BJ (cell line): ENCODE measurements around the gene IRX4. TPM values are rescaled to one million over a fixed set of nuclear protein-coding genes. Genes with fewer than 3 reads are reported as not detected.
"Not testable (repeated sequence)": the region's sequence is repeated elsewhere in the genome, so short reads cannot be mapped to it uniquely, and the experiment has no call there.

Source experiments
- CTCF ChIA-PET: fragments of 350-600 bp; formaldehyde crosslinking; extraction: SDS; loops from one replicate; lab custom pipeline; 2021; ENCODE audit warnings: antibody characterized with exemption, inconsistent platforms; lab: Yijun Ruan, JAX
- POLR2A ChIA-PET: fragments of 300-600 bp; sonication (Branson Sonifier 250); formaldehyde crosslinking; extraction: SDS; loops from one replicate; lab custom pipeline; 2021; ENCODE audit warnings: antibody characterized with exemption; lab: Charles Lee
- DNase-seq: peaks from one replicate; pipeline ENCODE4 v3.0.0-alpha.2; 2011; ENCODE audit warnings: low read depth
- H3K27me3 ChIP-seq: 2 replicates; pipeline ENCODE4 v1.6.0; 2011; ENCODE audit warnings: low read length; ENCODE audit not compliant: control insufficient read depth, insufficient read depth
- H3K36me3 ChIP-seq: 2 replicates; pipeline ENCODE4 v1.5.1; 2011; ENCODE audit warnings: low read length; ENCODE audit not compliant: control insufficient read depth, insufficient read depth
- H3K4me3 ChIP-seq: 2 replicates; pipeline ENCODE4 v1.5.1; 2011; ENCODE audit warnings: low read depth, mild to moderate bottlenecking, control low read depth, low read length
- CTCF ChIP-seq: IDR thresholded peaks from 2 replicates; pipeline ENCODE4 v1.5.1; 2011; ENCODE audit warnings: low read depth, mild to moderate bottlenecking, control low read depth, inconsistent platforms, low read length, moderate library complexity; ENCODE audit not compliant: insufficient read depth
- polyA plus RNA-seq: library from polyadenylated mRNA; depleted of rRNA; stranded (reverse); fragments of >200 nt; gene quantifications from 2 replicates; pipeline ENCODE4 v1.2.3, GENCODE V29; 2011

IRX4 gene
- polyA plus RNA-seq, 1 experiment, result not detected

- Histone ChIP-seq H3K27me3 (peaks cover 38% of the 10 kb centered on the region), H3K4me3 (no peak overlapping the region), H3K36me3 (no peaks in the 10 kb centered on the region)
- ChIA-PET POLR2A (no interaction called here), CTCF (no interaction called here)
- no peak for TF ChIP-seq CTCF
- DNase-seq, result no peak
Measured at GRCh38 chr5:1873243-1873959, 9.3 kb downstream of the IRX4 start.

GRCh38 chr5:1871441-1871840, 11.3 kb downstream of the IRX4 start:
- Histone ChIP-seq H3K4me3 (no peak overlapping the region), H3K36me3 (no peaks in the 10 kb centered on the region), H3K27me3 (peaks cover 33% of the 10 kb centered on the region)
- no peak for DNase-seq
- ChIA-PET POLR2A (no interaction called here), CTCF (no interaction called here)
- no peak for TF ChIP-seq CTCF

GRCh38 chr5:1870435-1871272, 12.1 kb downstream of the IRX4 start:
- H3K36me3 ChIP-seq, POLR2A ChIA-PET, H3K4me3 ChIP-seq, DNase-seq, CTCF ChIA-PET: not testable (repeated sequence)
- peaks cover 29% of the 10 kb centered on the region for H3K27me3 ChIP-seq

- no peak for DNase-seq
- H3K4me3 ChIP-seq, result no peak overlapping the region
- peaks cover 17% of the 10 kb centered on the region for H3K27me3 ChIP-seq
- no peaks in the 10 kb centered on the region for H3K36me3 ChIP-seq
- ChIA-PET POLR2A (no interaction called here), CTCF (no interaction called here)
- TF ChIP-seq CTCF, result no peak
Measured at GRCh38 chr5:1868886-1869475, 13.7 kb downstream of the IRX4 start.

- ChIA-PET CTCF (no interaction called here), POLR2A (no interaction called here)
- peaks cover 7% of the 10 kb centered on the region for H3K27me3 ChIP-seq
- DNase-seq, result no peak
- H3K4me3 ChIP-seq, result no peak overlapping the region
- TF ChIP-seq CTCF, result no peak
- H3K36me3 ChIP-seq, result no peaks in the 10 kb centered on the region
Measured at GRCh38 chr5:1867815-1868143, 14.9 kb downstream of the IRX4 start.
